Measurements from ENCODE around the gene JMJD8.

The JMJD8 gene

GRCh38 chr16:684071-684794 is at the start of gene JMJD8:
Gene JMJD8, minus strand, starts transcription at chr16:684334. Its CDS starts 15 bp downstream, at chr16:684319.
- DNase-seq = peak; percentile 95 to 98

GRCh38 chr16:733382-734207 is 49.5 kb upstream of the JMJD8 start:
- DNase-seq = peak; percentile 64 to 65

- DNase-seq = no peak
These were observed 48.8 kb upstream of the JMJD8 start for GRCh38 chr16:732936-733335.

- DNase-seq = no peak
These were observed 48.2 kb upstream of the JMJD8 start for GRCh38 chr16:732332-732731.

GRCh38 chr16:730666-731509 is 46.8 kb upstream of the JMJD8 start:
- DNase-seq = peak; percentile 24 to 25

- peak; percentile 19 to 27 for DNase-seq
These were observed 45.9 kb upstream of the JMJD8 start for GRCh38 chr16:729768-730665.

GRCh38 chr16:728890-729744 is 45.0 kb upstream of the JMJD8 start:
- DNase-seq = peak; percentile 35

GRCh38 chr16:728131-728889 is 44.2 kb upstream of the JMJD8 start:
- DNase-seq = peak; percentile 73 to 78

GRCh38 chr16:727291-727977 is 43.3 kb upstream of the JMJD8 start:
- DNase-seq = peak; percentile 51 to 59

- peak; percentile 77 to 78 for DNase-seq
These were observed 42.5 kb upstream of the JMJD8 start, which contains the start of the genes CCDC78 and HAGHL for GRCh38 chr16:726438-727290. Gene CCDC78, minus strand, starts transcription at chr16:726443. Its CDS starts 76 bp downstream, at chr16:726367. Gene HAGHL, plus strand, starts transcription at chr16:727106. Its CDS starts 404 bp downstream, at chr16:727510.

GRCh38 chr16:726188-726437 is 42.0 kb upstream of the JMJD8 start:
- DNase-seq = no peak

GRCh38 chr16:725463-726187 is 41.5 kb upstream of the JMJD8 start:
- no peak for DNase-seq

- DNase-seq = no peak
These were observed 40.9 kb upstream of the JMJD8 start for GRCh38 chr16:725041-725376.

- DNase-seq = no peak
These were observed 40.3 kb upstream of the JMJD8 start for GRCh38 chr16:724188-725040.

GRCh38 chr16:723695-724094 is 39.6 kb upstream of the JMJD8 start:
- no peak for DNase-seq

GRCh38 chr16:722835-723633 is 38.9 kb upstream of the JMJD8 start:
- no peak for DNase-seq

Measured in activated T-cell treated with anti-CD3 and anti-CD28 coated beads, Interleukin-2, amount 50 U/mL, for 48 hours (primary cell).